Raji (cell line): Measurements from ENCODE around the gene MAFG.

Source experiments
- POLR2A ChIP-seq: IDR thresholded peaks from 2 replicates; pipeline ENCODE4 v1.6.1; 2011; ENCODE audit warnings: low read depth, low read length, control low read depth; ENCODE audit not compliant: insufficient read depth

The MAFG gene

DNA sequence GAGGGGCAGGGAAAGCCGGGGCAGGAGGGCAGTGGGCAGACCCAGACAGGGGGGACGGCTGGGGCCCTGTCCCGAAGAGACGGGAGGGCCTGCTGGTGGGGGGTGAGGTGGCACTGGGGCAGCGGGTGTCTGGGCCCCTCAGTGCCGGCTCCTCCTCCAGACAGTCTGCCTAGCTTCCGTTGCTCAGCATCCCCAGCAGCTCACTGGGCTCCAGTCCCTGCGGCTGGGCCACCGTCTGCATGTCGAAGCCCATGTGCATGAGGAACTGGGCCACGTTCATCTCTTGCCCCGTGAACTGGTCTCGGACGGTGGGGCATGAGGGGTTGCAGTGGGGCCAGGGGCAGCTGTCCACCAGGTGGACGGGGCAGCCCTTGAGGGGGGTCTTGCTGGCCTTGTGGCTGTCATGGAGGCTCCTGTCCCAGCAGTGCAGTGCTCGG, 25.3 kb upstream of the MAFG start:
- no peak for TF ChIP-seq POLR2A

DNA sequence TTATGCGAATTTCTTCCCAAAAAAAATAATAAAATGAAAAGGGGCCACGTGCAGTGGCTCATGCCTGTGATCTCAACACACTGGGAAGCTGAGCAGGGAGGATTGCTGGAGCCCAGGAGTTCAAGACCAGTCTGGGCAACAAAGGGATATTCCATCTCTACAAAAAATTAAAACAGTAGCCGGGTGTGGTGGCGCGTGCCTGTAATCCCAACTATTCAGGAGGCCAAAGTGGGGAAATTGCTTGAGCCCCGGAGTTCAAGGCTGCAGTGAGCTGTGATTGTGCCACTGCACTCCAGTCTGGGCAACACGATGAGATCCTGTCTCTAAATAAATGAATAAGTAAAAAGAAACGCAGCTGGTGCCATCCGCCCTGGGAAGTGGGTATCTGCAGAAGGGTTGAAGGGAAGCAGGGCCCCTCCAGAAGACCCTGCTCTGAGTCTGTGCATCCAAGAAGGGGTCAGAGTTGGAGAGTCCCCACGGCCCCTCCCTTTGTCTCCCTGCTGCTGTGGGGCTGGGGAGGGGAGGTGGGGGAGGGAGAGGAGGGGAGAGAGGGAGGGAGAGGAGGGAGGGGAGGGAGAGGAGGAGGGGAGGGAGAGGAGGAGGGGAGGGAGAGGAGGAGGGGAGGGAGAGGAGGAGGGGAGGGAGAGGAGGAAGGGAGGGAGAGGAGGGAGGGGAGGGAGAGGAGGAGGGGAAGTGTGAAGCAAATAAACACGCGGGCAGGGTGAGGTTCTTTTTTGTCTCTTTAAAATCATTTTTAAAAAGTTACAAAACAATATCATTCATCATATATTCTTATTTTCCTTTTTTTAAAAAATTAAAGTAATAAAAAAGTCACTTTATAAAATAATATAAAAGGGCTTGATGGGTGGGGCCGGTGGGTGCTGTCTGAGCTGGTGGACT, 24.5 kb upstream of the MAFG start:
- no peak for TF ChIP-seq POLR2A

DNA sequence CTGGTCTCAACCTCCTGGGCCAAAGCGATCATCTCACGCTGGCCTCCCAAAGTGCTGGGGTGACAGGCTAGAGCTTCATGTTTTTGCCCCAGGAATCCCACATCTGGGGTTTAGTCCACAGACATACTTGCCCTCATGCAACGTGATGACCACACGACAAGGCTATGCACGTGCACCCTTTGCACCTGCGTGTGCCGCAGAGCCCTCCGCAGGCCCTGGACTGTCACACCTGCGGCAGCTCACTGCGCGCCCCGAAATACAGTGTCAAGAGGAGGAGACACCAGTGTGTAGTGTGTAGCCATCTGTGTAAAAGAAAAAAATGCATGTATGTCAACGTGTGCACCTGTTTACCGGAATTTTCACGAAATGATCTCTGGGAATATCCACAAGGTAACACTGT, 23.0 kb upstream of the MAFG start:
- no peak for TF ChIP-seq POLR2A

DNA sequence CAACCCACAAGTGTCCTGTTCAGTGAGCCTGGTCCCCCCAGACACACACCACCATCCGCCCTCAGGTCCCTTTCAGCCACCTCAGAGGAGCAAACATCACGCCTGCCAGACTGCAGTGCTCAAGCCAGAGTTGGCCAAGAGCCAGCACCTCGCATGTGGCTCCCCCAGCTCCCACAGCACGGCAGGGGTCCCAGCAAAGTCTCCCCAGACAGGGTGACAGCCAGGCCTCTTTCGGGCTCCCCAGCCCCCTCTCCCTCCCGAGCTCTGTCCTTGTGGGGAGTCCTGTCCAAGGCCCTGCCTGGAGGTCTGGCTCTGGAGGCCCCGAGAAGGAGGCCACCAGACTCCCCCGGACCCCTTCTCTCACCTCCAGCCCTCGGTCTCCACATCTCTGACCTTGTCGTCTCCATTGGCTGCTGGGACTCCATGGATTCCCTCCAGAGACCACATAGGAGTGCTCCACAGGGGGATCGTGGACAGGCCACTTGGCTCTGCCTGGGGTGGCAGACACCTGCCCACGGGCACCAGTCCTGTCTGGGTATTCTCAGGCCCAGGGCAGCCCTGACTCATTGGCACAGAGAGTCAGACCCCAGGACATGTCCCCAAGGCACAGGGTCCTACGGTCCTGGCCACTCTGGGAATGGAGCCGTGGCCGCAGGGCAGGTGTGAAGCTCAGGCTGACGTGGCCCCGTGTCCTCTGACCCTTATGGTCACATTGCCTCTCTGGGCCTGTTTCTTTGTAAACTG, 21.3 kb upstream of the MAFG start:
- no peak for TF ChIP-seq POLR2A

DNA sequence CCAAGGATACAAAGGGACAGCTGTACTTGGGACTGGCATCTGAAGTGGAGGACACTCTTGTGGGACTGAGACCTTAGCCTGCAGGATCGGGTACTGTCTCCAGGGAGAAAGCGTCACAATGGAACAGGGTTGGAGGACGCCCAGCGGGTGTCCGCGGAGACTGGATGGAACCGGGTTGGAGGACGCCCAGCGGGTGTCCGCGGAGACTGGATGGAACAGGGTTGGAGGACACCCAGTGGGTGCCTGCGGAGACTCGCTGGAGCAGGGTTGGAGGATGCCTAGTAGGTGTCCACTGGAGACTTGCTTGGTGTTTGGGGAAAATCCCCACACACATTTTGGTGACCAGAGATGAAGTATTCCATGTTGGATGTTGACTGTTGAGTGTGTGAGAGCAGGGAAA, 19.7 kb upstream of the MAFG start, which contains the start of gene MYADML2:
Gene MYADML2 (minus strand): TSS at position 45 of the 400 bp plus-strand sequence. CDS start 5,492 bp downstream, outside the sequence.
- TF ChIP-seq POLR2A: no peak

DNA sequence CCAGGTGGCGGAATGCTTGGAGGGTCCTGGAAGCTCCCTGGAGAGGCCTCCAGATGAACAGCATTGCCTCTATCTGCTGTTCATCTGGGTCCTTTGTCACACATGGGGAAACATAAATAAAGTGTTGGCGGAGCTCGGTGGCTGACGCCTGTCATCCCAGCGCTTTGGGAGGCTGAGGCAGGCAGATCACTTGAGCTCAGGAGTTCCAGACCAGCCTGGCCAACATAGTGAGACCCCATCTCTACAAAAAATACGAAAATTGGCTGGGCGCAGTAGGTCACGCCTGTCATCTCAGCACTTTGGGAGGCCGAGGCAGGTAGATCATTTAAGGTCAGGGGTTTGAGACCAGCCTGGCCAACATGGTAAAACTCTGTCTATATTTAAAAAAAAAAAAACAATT, 17.3 kb upstream of the MAFG start:
- TF ChIP-seq POLR2A: no peak

DNA sequence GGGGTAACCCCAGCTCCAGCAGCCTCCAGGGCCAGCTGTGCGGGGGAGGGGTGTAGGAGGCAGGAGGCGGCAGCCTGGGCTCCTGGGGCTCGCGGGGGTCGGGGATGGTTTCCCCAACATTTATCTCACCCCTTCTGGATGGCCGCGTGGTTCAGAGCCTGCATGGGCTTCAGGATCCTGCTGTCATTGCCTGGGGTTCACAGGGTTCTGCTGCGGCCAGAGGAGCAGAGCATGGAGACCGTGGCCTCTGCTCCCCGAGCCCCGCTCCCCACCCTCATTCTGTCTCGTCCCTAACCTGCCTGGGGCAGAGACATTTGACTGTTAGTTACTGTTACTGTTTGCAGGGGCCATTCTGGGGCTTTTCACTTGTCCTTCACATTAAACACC, 14.6 kb upstream of the MAFG start:
- no peak for TF ChIP-seq POLR2A

DNA sequence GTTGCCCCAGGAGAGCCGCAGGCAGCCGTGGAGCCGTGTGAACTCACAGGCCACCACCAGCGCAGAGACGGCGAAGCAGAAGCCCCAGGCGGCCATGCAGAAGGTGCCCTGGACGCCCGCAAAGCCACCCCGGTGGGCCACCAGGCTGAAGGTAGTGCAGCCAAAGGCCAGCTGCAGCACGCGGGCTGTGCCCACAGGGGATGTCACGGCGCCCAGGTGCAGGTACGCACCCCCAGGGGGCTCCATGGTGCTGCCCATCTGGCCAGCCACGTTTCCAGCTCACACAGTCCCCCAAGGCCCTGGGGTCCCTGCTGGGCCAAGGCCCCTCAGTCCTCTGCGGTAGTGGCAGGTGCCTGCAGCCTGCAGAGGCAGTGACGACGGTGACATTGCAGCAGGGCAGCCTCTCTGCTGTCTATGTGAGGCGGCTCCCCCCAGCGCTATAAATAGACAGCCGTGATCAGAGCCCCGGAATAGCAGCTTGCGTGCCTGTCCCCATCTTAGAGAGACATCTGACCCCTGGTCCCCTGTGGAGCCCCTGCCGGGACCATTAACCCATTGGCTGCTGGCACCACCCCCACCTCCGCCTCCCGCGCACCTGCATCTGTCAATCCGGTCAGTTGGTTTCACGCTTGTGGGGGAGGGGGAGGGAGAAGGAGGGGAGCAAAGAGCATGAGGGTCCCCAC, 14.1 kb upstream of the MAFG start:
- no peak for TF ChIP-seq POLR2A

DNA sequence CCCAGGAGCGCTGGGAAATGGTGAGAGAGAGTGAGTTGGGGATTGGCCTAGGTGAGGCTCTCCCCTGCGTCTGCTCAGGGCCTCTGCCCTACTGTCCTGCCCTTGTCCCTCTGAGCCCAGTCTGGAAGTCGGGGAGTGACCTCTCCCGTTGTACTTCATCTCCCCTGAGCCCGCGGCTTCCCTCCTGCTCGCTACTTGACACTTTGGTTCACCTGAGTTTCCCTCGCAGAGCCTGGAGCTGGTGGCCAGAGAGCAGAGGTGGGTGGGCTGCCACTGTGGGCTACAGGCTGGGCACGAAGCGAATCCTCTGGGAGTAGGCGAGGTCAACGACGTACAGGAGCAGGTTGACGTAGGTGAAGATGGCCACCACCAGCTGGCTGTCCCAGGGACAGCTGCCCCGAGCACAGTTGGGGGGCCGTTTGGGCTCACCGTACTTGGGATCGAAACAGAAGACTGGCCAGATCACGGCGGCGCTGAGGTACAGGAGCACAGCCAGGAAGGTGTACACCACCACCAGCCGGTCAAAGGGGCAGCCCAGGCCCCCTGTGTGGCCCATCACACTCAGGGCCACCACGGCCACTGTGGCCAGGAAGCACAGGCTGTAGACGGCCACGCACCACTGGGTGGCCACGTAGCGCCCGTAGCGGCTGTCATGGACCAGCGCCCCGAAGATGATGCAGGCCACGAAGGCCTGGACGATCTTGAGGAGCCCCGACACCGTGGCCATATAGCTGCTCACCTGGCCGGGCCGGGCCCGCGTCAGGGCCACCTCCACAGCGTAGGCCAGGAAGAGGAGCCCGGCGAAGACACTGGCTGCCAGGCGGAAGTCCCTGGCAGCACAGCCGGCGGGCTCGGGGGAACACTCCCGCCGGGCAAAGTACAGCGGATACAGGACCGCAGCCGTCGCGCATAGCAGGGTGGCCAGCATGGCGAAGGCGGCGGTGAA, 13.3 kb upstream of the MAFG start:
- TF ChIP-seq POLR2A: no peak

DNA sequence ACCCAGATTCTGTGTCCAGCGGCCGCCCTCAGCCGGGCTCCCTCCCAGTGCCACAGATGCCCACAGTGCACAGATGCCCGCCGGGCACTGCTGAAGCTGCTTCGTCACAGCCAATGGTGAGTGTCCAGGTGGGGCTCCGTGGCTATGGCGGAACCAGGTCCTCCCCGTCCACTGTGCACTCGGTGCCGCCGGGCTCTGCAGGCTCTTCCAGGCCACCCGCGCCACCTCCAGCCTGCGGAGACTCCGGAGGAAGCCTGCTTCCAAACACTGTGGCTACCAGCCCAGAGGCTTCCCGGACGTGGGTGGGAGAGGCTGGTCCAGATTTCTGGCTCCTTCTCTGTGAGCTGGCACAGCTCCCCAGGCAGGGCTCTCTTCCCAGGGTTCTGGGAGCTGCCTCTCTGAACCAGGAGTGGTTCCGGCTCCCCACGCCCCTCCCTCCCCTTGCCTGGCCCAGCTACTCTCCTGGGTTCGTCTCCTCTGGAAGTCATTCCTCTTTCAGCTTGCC, 12.4 kb upstream of the MAFG start:
- TF ChIP-seq POLR2A: no peak

DNA sequence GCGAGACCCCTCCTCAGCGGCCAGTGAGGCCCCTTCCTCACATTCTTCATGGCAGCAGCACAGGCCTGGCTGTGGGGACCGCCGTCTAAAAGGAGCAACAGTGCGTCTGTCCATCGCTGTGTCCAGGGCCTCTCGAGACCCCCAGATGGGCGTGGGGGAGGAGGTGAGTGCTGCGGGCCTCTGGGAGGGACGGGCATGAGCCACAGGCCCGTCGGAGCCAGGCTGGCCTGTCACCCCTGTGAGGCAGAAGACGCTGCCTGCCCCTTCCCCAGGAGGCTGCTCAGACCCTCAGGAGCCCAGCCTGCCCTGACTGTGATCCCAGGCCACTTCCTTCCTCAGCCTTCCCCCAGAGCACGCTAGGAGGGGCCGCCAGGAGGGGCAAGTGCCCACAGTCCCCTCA, 11.7 kb upstream of the MAFG start:
- TF ChIP-seq POLR2A: no peak

DNA sequence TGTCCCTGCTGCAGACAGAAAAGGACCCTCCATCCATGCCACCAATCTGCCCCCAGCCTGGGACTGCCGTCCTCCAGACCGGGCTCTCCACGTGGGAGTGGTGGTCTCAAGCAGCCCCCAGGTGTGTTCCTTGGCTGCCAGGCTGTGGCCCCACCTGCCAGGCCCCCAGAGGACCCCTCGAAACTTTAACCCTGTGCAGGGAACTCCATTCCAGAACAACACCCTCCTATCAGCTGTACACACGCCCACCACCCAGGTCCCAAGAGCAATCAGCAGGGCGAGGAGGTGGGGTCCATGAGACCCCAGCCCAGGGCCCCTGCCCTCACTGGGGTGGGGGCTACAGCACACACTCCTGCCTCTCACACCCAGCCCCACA, 8.2 kb upstream of the MAFG start:
- TF ChIP-seq POLR2A: no peak

DNA sequence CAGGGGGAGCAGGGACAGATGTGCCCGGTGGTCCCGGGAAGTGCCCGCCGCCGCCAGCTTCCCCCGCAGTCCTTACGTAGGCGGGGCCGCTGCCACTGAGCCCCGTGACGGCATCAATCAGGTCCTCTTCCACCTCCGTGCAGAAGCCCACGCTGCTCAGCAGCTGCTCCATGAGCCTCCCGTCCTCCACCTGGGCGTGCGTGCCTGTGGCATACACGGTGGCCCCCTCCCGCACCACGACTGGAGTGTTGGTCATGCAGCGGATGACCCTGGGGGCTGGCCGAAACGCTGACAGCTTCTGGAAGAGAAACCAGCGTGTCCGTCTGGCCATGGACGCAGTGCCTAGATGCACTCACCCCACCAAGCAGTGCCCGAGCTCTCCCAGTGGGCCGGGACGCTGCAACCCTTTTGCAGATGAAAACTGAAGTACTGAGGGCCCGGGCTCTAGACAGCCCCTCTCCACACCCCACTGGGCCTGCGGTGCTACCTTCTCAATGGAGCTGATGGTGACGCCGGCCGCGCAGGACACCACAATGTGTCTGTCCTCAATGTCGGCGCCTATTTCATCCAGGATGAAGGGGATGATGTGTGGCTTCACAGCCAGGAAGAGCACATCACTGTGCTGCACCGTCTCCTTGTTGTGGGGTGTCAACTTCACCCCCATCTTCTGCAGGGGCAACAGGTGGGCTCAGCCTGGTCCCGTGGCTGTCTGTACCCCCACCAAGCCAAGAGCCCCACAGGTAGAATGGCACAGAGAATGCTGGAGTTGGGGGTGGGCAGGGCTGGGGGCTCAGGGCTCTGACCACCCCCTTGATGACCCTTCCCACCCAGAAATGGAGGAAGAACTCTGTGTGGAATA, 7.5 kb upstream of the MAFG start:
- TF ChIP-seq POLR2A: no peak
